SU-DHL-6 (cell line): Measurements from ENCODE around the gene CADM1.

Source experiments
- EZH2phosphoT487 ChIP-seq: fragments of 200-600 bp; sonication (generic), shearing (Covaris generic); conservative IDR thresholded peaks from 2 replicates; pipeline ENCODE4 v1.6.1; 2018; ENCODE audit warnings: mild to moderate bottlenecking, antibody characterized with exemption, low read length, moderate library complexity, mixed read lengths
- TF ChIP-seq, protein P1 (sequence below): fragments of 200-600 bp; sonication (generic); IDR thresholded peaks from one replicate; pipeline ENCODE4 v1.5.1; 2017; ENCODE audit warnings: antibody characterized with exemption, mild to moderate bottlenecking, low read length, moderate library complexity; ENCODE audit not compliant: insufficient read depth, poor library complexity, severe bottlenecking

- no peak for TF ChIP-seq EZH2phosphoT487
- TF ChIP-seq, protein P1, sequence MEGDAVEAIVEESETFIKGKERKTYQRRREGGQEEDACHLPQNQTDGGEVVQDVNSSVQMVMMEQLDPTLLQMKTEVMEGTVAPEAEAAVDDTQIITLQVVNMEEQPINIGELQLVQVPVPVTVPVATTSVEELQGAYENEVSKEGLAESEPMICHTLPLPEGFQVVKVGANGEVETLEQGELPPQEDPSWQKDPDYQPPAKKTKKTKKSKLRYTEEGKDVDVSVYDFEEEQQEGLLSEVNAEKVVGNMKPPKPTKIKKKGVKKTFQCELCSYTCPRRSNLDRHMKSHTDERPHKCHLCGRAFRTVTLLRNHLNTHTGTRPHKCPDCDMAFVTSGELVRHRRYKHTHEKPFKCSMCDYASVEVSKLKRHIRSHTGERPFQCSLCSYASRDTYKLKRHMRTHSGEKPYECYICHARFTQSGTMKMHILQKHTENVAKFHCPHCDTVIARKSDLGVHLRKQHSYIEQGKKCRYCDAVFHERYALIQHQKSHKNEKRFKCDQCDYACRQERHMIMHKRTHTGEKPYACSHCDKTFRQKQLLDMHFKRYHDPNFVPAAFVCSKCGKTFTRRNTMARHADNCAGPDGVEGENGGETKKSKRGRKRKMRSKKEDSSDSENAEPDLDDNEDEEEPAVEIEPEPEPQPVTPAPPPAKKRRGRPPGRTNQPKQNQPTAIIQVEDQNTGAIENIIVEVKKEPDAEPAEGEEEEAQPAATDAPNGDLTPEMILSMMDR = no peak
Observed at GRCh38 chr11:115255006-115255762, 249.0 kb downstream of the CADM1 start.
